Esophagus squamous epithelium (tissue), 5 donors: ENCODE data around the gene GPN2. TPM values are rescaled to one million over a fixed set of nuclear protein-coding genes. Genes with fewer than 3 reads are reported as not detected.

Experiments used
- DNase-seq: peaks from one replicate; lab custom pipeline; 2025; lab: John Stamatoyannopoulos, UW
- H3K27ac ChIP-seq, 4 donors: fragments of 200-600 bp; sonication (generic); one replicate each; pipeline ENCODE4 v1.5.1; 2016 to 2019; ENCODE audit warnings: mild to moderate bottlenecking in 1 of 4
- H3K27me3 ChIP-seq, 4 donors: fragments of 200-600 bp; sonication (generic); 1 replicate in 3 of 4; 2 replicates in 1 of 4; pipeline versions ENCODE4 v1.5.1 to v1.6.0; 2017 to 2021; ENCODE audit warnings: antibody characterized with exemption in 1 of 4
- H3K36me3 ChIP-seq, 3 donors: fragments of 200-600 bp; sonication (generic); one replicate each; pipeline ENCODE4 v1.5.1; 2016 to 2019
- H3K4me1 ChIP-seq, 3 donors: fragments of 200-600 bp; sonication (generic); one replicate each; pipeline ENCODE4 v1.5.1; 2017 to 2019
- H3K4me3 ChIP-seq, 4 donors: fragments of 200-600 bp; sonication (generic); 1 replicate in 3 of 4; 2 replicates in 1 of 4; pipeline ENCODE4 v1.5.1; 2016 to 2019; ENCODE audit warnings: mild to moderate bottlenecking in 2 of 4, moderate library complexity in 1 of 4
- H3K9me3 ChIP-seq, 3 donors: fragments of 200-600 bp; sonication (generic); one replicate each; pipeline ENCODE4 v1.5.1; 2016 to 2019
- CTCF ChIP-seq, 6 experiments: fragments of 450-650 bp in 4 of 6; fragments of 200-600 bp in 2 of 6; sonication (generic) in 2 of 6; IDR thresholded peaks; one replicate each; pipeline ENCODE4 v1.5.1; 2016 to 2019; ENCODE audit warnings: antibody characterized with exemption in 6 of 6, mild to moderate bottlenecking in 4 of 6, moderate library complexity in 4 of 6
- POLR2A ChIP-seq, 4 donors: fragments of 450-650 bp; IDR thresholded peaks; one replicate each; pipeline ENCODE4 v1.6.1; 2017; ENCODE audit warnings: antibody characterized with exemption in 4 of 4, mild to moderate bottlenecking in 4 of 4, moderate library complexity in 3 of 4
- WGBS, 2 donors: methylation state at CpG; one replicate each; pipeline ENCODE4 v1.1.5; 2018; 5-methylcytosine and 5-hydroxymethylcytosine counted together
- intact Hi-C: fragments of 100-400 bp; cut with DNase I; formaldehyde crosslinking; loops from one replicate; pipeline ENCODE4 v1.15.0; 2022
- total RNA-seq, 4 donors: library from RNA; depleted of rRNA; stranded (reverse); fragments of >200 nt; gene quantifications; one replicate each; pipeline ENCODE4 v1.1.0, GENCODE V29; 2016
- donor health status: DM: yes; HTN: yes; CAD: no.

The GPN2 gene
- total RNA-seq, 4 donors from 2014 or later, result 4.9 to 10.8 (median 9.4) TPM

- no peaks in the 10 kb centered on the region for H3K9me3 ChIP-seq
- DNase-seq, result no peak
- H3K27ac ChIP-seq, result no peak overlapping the region
- no peaks in the 10 kb centered on the region for H3K4me1 ChIP-seq
- H3K4me3 ChIP-seq, result no peak overlapping the region
- no peaks in the 10 kb centered on the region for H3K27me3 ChIP-seq
- H3K36me3 ChIP-seq, result no peaks in the 10 kb centered on the region
- intact Hi-C loops, result no loop called here
- no peak for TF ChIP-seq POLR2A (IDR thresholded peaks at IDR 0.05)
- no peak for TF ChIP-seq CTCF (IDR thresholded peaks at IDR 0.05)
- 64 to 84% methylated on average over 4 of the region's 4 CpGs for WGBS, 2 donors
Measured at GRCh38 chr1:26910343-26911160, 20.5 kb upstream of the GPN2 start.

- H3K27ac ChIP-seq, result no peak overlapping the region
- no peak for DNase-seq
- no peak overlapping the region for H3K4me3 ChIP-seq
- H3K27me3 ChIP-seq, result no peaks in the 10 kb centered on the region
- 88 to 91% methylated on average over 3 of the region's 3 CpGs for WGBS, 2 donors
- no peak for TF ChIP-seq CTCF (IDR thresholded peaks at IDR 0.05)
- TF ChIP-seq POLR2A (IDR thresholded peaks at IDR 0.05), result no peak
- no peaks in the 10 kb centered on the region for H3K9me3 ChIP-seq
- H3K36me3 ChIP-seq, result no peaks in the 10 kb centered on the region
- H3K4me1 ChIP-seq, result no peaks in the 10 kb centered on the region
- intact Hi-C loops, result no loop called here
Measured at GRCh38 chr1:26909951-26910342, 19.9 kb upstream of the GPN2 start.

- intact Hi-C loops, result no loop called here
- no peaks in the 10 kb centered on the region for H3K27me3 ChIP-seq
- no peak overlapping the region for H3K4me3 ChIP-seq
- DNase-seq, result no peak
- H3K36me3 ChIP-seq, result no peaks in the 10 kb centered on the region
- 29 to 39% methylated on average over 5 of the region's 6 CpGs for WGBS, 2 donors
- no peak overlapping the region for H3K27ac ChIP-seq
- no peaks in the 10 kb centered on the region for H3K9me3 ChIP-seq
- no peak for TF ChIP-seq CTCF (IDR thresholded peaks at IDR 0.05)
- no peak for TF ChIP-seq POLR2A (IDR thresholded peaks at IDR 0.05)
- H3K4me1 ChIP-seq, result no peaks in the 10 kb centered on the region
Measured at GRCh38 chr1:26907071-26907917, 17.2 kb upstream of the GPN2 start.

GRCh38 chr1:26900815-26901511 lies 10.9 kb upstream of the GPN2 start:
- H3K27ac ChIP-seq, result peak overlapping the region; percentile 83 to 94 (median 86)
- no peaks in the 10 kb centered on the region for H3K9me3 ChIP-seq
- H3K27me3 ChIP-seq, result no peaks in the 10 kb centered on the region
- H3K36me3 ChIP-seq, result peaks cover under 1 to 25% (median 11%) of the 10 kb centered on the region in 3 donors
- H3K4me1 ChIP-seq, result peaks cover 14 to 30% (median 15%) of the 10 kb centered on the region in 3 donors
- intact Hi-C loops, result no loop called here
- 60 to 66% methylated on average over 16 to 18 of the region's 18 CpGs for WGBS, 2 donors
- H3K4me3 ChIP-seq, result peak overlapping the region; percentile 78 to 97 (median 88)
- TF ChIP-seq POLR2A (IDR thresholded peaks at IDR 0.05), result no peak
- TF ChIP-seq CTCF (IDR thresholded peaks at IDR 0.05), result no peak
- DNase-seq, result no peak
